Epidermal melanocyte (primary cell): ENCODE data around the gene ALG9.
"Not testable (repeated sequence)": the region's sequence is repeated elsewhere in the genome, so short reads cannot be mapped to it uniquely, and the experiment has no call there.

Source experiments
- DNase-seq: peaks from one replicate; pipeline ENCODE4 v3.0.0; 2011; ENCODE audit warnings: low spot score; ENCODE audit not compliant: insufficient read length

The ALG9 gene

GRCh38 chr11:111797145-111797581, 74.2 kb downstream of the ALG9 start:
- no peak for DNase-seq

DNA sequence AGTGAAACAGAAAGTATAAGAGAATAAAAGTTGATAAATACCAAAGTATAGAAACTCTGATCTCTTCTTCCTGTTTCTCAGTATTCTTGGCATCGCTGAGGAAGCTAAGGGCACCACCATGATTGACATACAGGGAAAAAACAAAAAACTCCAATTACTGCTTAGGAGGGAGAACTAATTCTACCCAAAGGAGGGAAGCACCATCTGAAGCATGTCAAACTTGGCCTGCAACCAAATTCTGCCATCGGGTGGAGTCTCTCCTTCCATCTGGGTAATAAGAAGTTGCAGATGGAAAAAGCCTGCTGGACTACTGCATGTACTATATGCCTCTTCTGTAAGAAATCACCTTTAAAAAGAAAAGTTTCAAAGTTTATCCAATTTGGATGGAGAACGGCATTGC, 74.7 kb downstream of the ALG9 start:
- no peak for DNase-seq

GRCh38 chr11:111795334-111795985, 75.9 kb downstream of the ALG9 start:
- DNase-seq = no peak

DNA sequence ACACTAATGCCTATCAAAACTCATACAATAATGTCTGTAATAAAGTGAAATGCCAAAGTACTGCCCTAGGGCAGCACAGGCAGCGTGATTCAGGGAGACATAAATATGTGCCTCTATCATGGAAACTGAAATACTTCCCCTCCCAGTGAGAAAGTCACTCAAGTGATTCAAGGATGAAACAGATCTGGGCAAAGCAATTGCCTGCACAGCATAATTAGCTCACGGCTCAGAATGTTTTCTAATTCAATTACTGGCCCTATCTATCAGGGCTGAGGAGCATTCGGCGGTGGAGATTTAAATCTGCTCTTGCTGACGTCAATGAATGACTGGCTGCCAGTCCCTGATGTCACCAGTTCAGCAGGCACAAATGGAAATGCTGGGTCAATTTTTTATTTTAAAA, 77.5 kb downstream of the ALG9 start:
- DNase-seq = peak; percentile 60

- no peak for DNase-seq
Measured at GRCh38 chr11:111792955-111793500, 78.4 kb downstream of the ALG9 start.

- DNase-seq = no peak
Measured at GRCh38 chr11:111792314-111792713, 79.1 kb downstream of the ALG9 start.

GRCh38 chr11:111788464-111788863, 82.9 kb downstream of the ALG9 start:
- DNase-seq = no peak

- DNase-seq = no peak
Measured at GRCh38 chr11:111788051-111788450, 83.3 kb downstream of the ALG9 start.

DNA sequence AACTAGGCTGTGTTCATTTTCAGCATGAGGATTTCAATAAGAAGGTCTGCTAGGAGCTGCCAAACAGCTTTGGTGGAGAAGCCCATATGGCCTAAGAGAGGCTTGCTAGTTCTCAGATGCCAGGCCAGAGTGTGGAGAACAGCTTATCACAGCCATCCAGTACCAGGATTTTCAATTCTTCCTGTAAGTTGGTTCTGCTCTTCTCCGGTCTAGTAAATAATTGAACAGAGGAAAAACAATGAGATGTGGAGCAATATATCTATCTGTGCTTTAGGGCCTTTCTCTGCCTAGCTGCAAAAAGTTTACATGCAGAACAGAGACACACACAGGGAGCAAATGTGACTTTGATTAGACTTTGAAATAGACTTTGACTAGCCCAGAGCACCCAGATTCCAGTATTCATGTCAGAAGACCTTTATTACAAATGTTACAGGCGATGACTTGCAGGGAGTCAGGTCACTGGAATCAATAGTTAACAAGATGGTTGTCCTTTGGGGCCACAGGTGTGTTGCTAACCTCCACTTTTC, 85.4 kb downstream of the ALG9 start:
- DNase-seq = no peak

DNA sequence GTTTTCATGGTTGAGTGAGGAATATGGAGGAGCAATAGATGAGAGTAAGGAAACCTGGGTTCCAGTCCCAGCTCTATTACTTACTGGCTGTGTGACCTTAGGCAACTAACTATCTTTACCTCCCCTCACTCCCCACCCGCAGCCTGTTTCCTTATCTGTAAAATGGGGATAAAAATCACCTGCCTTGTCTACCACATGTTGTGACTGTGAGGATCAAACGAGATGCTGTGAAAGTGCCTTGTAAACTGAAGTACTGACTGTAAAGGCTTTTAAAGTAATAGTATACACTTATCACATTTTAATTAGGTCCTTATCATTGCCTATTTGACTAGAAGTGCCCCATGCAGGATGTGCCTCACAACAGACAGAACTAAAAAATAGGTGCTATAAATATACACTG, 86.3 kb downstream of the ALG9 start:
- no peak for DNase-seq

DNA sequence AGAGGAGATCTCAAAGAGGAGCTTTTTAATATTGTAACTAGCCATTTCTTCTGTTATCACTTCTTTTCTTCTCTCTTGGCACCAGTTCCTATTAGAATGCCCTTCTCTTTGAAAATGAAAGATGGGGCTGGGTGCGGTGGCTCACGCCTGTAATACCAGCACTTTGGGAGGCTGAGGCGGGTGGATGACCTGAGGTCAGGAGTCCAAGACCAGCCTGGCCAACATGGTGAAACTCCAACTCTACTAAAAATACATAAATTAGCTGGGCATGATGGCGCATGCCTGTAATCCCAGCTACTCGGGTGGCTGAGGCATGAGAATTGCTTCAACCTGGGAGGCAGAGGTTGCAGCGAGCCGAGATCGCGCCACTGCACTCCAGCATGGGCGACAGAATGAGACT, 87.1 kb downstream of the ALG9 start:
- DNase-seq = not testable (repeated sequence)

DNA sequence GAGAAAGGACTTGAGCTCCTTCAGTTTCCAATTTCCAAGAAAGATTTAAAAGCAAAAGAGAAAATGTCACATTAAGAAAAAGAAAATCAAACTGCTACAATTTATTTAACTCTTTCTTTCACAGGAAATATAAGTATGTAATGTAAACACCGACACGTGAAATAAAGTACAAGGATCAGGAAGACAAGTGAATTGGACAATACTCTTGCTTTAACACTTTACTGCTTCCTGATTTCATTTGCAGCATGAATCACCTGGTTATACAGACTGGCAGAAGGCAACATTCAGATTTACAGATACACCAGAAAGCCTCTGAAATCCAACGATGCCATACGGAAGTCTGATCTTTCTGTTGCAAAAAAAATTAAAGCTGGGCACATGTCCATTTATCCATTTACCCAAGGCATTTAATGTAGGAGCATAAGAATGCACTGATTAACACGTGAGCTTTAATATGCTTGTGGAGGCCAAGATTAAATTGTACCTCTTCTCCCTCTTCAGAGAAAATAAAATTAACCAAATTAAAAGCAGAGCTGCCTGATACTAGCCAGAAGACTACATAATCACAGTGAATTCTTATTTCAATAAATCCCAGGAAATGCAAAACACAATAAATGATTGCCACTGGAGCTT, 89.2 kb downstream of the ALG9 start:
- no peak for DNase-seq

DNA sequence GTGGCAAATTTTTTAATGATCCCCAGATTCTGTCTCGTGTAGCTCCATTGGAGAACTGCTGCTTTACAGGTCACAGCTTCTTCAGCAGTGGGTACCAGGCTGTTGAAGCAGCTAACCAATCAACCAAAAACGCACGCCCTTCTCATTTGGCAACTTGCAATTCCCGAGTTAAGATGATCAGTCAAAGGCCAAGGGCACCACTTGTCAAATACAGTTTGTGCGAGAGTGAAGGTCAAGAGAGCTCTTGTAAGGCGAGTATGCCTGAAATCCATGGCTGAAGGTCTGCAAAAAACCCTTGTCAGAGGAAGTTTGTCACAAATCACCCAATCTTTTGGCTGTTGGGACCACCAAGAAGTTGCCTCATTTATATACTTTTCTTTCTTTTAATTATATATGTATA, 92.3 kb downstream of the ALG9 start:
- DNase-seq = no peak

- DNase-seq = no peak
Measured at GRCh38 chr11:111778047-111778558, 93.3 kb downstream of the ALG9 start.

DNA sequence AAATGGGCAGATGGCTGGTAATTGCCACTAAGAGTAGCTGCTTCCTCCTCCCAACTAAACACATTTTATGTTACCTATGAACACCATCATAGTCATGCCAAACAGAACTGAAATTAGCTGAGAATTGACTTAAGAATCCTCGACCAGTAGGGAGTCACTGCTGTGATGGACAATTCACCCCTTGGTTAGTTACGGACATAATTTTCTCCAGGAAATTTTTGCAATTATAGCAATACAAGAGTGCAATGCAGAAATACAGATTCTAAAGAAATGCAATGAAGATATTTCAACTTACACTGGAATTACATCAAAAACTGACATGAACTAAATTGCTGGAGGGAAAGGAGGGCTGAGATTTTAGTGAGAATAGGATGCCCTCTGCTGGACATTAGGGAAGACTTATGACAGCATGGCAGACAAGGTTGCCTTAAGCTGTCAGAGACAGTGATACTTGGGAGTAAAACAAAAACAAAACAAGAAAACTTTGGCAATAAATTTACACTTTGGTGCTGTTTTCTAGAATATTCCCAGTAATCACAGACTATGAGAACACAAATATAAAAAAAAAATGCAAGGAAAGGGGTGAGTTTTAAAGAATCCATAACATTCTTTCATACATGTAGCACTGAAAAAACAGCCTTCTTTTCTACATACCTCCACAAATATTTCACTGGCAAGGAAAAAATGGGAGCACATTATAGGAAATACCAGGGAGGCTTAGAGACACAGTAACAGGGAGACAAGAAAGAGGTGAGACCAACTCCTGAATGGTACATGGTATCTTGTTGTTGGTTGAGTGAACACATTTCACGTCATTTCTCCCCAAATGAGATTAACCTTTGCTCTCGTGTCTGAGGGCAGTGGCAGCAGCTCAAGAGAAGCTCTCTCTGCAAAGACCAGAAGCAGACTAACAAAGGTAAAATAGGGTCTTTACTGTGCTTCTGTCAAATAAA, 94.0 kb downstream of the ALG9 start:
- peak; percentile 71 for DNase-seq

GRCh38 chr11:111776398-111777093, 94.8 kb downstream of the ALG9 start:
- DNase-seq = no peak

DNA sequence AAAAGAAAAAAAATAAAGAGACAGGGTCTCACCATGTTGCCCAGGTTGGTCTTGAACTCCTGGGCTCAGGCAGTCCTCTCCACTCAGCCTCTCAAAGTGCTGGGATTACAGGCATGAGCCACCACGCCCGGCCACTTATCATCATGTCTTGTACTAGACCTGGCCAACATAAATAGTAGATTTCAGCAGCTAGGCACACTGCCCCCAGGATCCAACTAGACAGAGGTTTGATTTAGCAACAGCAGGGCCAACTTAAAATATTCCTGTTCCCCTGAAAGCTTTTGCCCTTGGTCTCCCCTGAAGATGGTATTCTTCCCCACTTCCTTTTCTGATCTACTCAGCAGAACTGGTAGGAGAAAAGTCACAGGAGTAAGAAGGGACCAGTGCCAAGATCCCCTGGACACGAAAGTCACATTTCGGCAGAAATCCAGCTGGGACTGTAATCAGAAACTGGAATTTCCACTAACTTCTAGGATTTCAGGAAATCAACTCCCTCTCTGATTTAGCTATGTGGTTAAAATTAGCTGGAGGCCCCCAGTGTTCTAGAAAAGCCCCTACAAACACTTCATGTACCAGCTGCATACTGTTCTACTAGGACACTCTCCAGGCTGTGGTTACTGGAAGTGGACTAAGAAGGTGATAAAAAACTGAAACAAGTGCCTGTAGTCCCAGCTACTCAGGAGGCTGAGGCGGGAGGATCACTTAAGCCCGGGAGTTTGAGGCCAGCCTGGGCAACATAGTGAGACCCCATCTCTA, 96.2 kb downstream of the ALG9 start:
- no peak for DNase-seq

GRCh38 chr11:111772535-111772934, 98.8 kb downstream of the ALG9 start:
- no peak for DNase-seq

- DNase-seq = not testable (repeated sequence)
Measured at GRCh38 chr11:111771205-111771604, 100.2 kb downstream of the ALG9 start.

DNA sequence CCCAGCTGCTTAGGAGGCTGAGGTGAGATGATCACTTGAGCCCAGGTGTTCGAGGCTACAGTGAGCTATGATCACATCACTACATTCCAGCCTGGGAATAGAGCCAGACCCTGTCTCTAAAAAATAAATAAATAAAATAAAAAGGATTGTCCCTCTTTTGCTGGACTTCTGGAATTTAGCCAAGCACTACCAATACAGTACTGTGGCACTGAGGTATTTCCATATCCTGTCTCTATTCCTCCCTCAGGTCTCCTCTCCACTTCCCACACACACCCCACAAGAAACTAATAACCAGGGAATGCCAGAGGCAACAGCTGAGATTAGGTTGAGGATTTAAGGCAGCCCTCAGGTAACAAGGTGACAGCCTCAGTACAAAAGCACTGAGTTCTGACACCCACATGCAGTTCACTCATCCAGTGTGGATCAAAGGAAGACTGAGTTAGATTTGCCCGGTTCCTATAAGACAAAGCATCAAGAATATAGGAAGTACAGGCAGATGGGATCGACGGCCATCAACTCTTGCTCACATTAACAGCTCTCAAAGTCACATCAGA, 100.7 kb downstream of the ALG9 start:
- no peak for DNase-seq
